GM12878 (cell line): ENCODE results near the gene RAPGEF4. TPM values are rescaled to one million over a fixed set of nuclear protein-coding genes. Genes with fewer than 3 reads are reported as not detected.

Experiments
- ATAC-seq: fragments of 200-7000 bp; cut with Tn5 transposase; 3 replicates; pipeline ENCODE4 v1.9.1; 2020; ENCODE audit warnings: mild to moderate bottlenecking, moderate library complexity
- BruUV-seq: library from RNA; stranded (reverse); fragments of 400-500 nt; replicated peaks from 2 replicates; lab custom pipeline; 2021; lab: Mats Ljungman, UMichigan
- CTCF ChIA-PET: fragments of 300-600 bp; sonication (Branson Sonifier 250); formaldehyde crosslinking; extraction: SDS; loops from one replicate; lab custom pipeline; 2021; ENCODE audit warnings: inconsistent platforms; lab: Yijun Ruan, JAX
- POLR2A ChIA-PET: fragments of 350-600 bp; formaldehyde crosslinking; extraction: SDS; loops from one replicate; lab custom pipeline; 2021; ENCODE audit warnings: inconsistent platforms; lab: Charles Lee
- RAD21 ChIA-PET: fragments of 300-600 bp; sonication (Branson Sonifier 250); formaldehyde crosslinking; loops from one replicate; lab custom pipeline; 2023; ENCODE audit warnings: antibody characterized with exemption; ENCODE audit not compliant: unreplicated experiment; lab: Charles Lee
- SMC1A ChIA-PET: fragments of 300-600 bp; sonication (Branson Sonifier 250); formaldehyde crosslinking; loops from one replicate; lab custom pipeline; 2023; ENCODE audit not compliant: unreplicated experiment, uncharacterized antibody; lab: Charles Lee
- DNase-seq: peaks from one replicate; pipeline ENCODE4 v3.0.0-alpha.2; 2011; ENCODE audit warnings: low read depth, low spot score
- FAIRE-seq: peaks from 3 replicates; lab custom pipeline; 2011; peaks lifted over from hg19 to GRCh38; lab: Jason Lieb, UNC
- H2AFZ ChIP-seq: 2 replicates; pipeline ENCODE4 v1.6.0; 2011; ENCODE audit warnings: low read depth, low read length, control low read depth; ENCODE audit not compliant: control insufficient read depth
- H3K27ac ChIP-seq: 2 replicates; pipeline ENCODE4 v1.5.1; 2011; ENCODE audit warnings: control low read depth; ENCODE audit not compliant: control insufficient read depth, insufficient read depth
- H3K27me3 ChIP-seq, 2 experiments: replicated peaks in 1 of 2; 2 replicates each; pipeline versions ENCODE4 v1.6.0 to v1.6.1; 2011; ENCODE audit warnings: low read length in 1 of 2; ENCODE audit not compliant: control insufficient read depth in 2 of 2, insufficient read depth in 2 of 2
- H3K36me3 ChIP-seq, 2 experiments: 2 replicates each; pipeline ENCODE4 v1.5.1; 2011; ENCODE audit warnings: low read length in 1 of 2; ENCODE audit not compliant: control insufficient read depth in 2 of 2, insufficient read depth in 2 of 2
- H3K4me1 ChIP-seq: 2 replicates; pipeline ENCODE4 v1.6.1; 2011; ENCODE audit warnings: mild to moderate bottlenecking, low read length, moderate library complexity, mixed read lengths; ENCODE audit not compliant: control insufficient read depth, insufficient read depth
- H3K4me2 ChIP-seq: 2 replicates; pipeline ENCODE4 v1.6.0; 2011; ENCODE audit warnings: control low read depth; ENCODE audit not compliant: control insufficient read depth, insufficient read depth
- H3K4me3 ChIP-seq: fragments of 200-600 bp; sonication (generic); 2 replicates; pipeline ENCODE4 v1.5.1; 2016
- H3K79me2 ChIP-seq: 2 replicates; pipeline ENCODE4 v1.6.0; 2011; ENCODE audit warnings: low read length; ENCODE audit not compliant: control insufficient read depth, insufficient read depth
- H3K9ac ChIP-seq: 2 replicates; pipeline ENCODE4 v1.8.0; 2011; ENCODE audit warnings: low read length, control low read depth, mixed read lengths; ENCODE audit not compliant: control insufficient read depth, insufficient read depth
- H3K9me3 ChIP-seq: replicated peaks from 3 replicates; pipeline ENCODE4 v1.5.1; 2011; ENCODE audit warnings: mild to moderate bottlenecking, low read length; ENCODE audit not compliant: control insufficient read depth, insufficient read depth
- H4K20me1 ChIP-seq: 2 replicates; pipeline ENCODE4 v1.6.0; 2011; ENCODE audit not compliant: control insufficient read depth, insufficient read depth
- CBFB ChIP-seq: IDR thresholded peaks from 2 replicates; pipeline ENCODE4 v1.6.1; 2016; ENCODE audit warnings: antibody characterized with exemption, low read depth
- CREB1 ChIP-seq: IDR thresholded peaks from 2 replicates; pipeline ENCODE4 v1.6.1; 2012; ENCODE audit warnings: low read depth, mild to moderate bottlenecking, inconsistent platforms
- GABPA ChIP-seq: IDR thresholded peaks from 2 replicates; pipeline ENCODE4 v1.6.1; 2014; ENCODE audit warnings: antibody characterized with exemption, low read depth, mild to moderate bottlenecking, inconsistent platforms
- GATAD2B ChIP-seq: fragments of 450-650 bp; conservative IDR thresholded peaks from 2 replicates; pipeline ENCODE4 v1.6.1; 2017; ENCODE audit warnings: low read depth, mild to moderate bottlenecking, moderate library complexity
- HDAC2 ChIP-seq: fragments of 200-600 bp; sonication (generic); IDR thresholded peaks from 2 replicates; pipeline ENCODE4 v1.6.1; 2017
- NFYB ChIP-seq: IDR thresholded peaks from 2 replicates; pipeline ENCODE4 v1.6.1; 2011; ENCODE audit warnings: low read depth, mild to moderate bottlenecking, low read length, improper control_type of control experiment, moderate library complexity; ENCODE audit not compliant: insufficient read depth
- NRF1 ChIP-seq: conservative IDR thresholded peaks from 2 replicates; pipeline ENCODE4 v1.6.1; 2011; ENCODE audit warnings: mild to moderate bottlenecking, low read depth, low read length, improper control_type of control experiment
- RFX5 ChIP-seq: IDR thresholded peaks from 2 replicates; pipeline ENCODE4 v1.6.1; 2011; ENCODE audit warnings: low read depth, low read length, improper control_type of control experiment
- STAT1 ChIP-seq: fragments of 450-650 bp; conservative IDR thresholded peaks from 2 replicates; pipeline ENCODE4 v1.6.1; 2014; ENCODE audit warnings: antibody characterized with exemption, mild to moderate bottlenecking
- SUPT20H ChIP-seq: IDR thresholded peaks from 2 replicates; pipeline ENCODE4 v1.6.1; 2011; ENCODE audit warnings: low read depth, mild to moderate bottlenecking, low read length, moderate library complexity, borderline replicate concordance; ENCODE audit not compliant: control insufficient read depth
- TAF1 ChIP-seq: IDR thresholded peaks from 2 replicates; pipeline ENCODE4 v1.6.1; 2011; ENCODE audit warnings: mild to moderate bottlenecking, low read depth, low read length, borderline replicate concordance
- TBL1XR1 ChIP-seq: IDR thresholded peaks from 2 replicates; pipeline ENCODE4 v1.6.1; 2012; ENCODE audit warnings: low read depth, low read length, improper control_type of control experiment
- ZNF217 ChIP-seq: fragments of 450-650 bp; IDR thresholded peaks from 2 replicates; pipeline ENCODE4 v1.6.1; 2017; ENCODE audit warnings: antibody characterized with exemption, mild to moderate bottlenecking
- WGBS: methylation state at CpG from one replicate; pipeline ENCODE4 v1.1.6; 2016; ENCODE audit warnings: low lambda C conversion rate; ENCODE audit not compliant: insufficient replicate concordance, insufficient coverage; ENCODE audit errors: missing lambda C conversion rate; 5-methylcytosine and 5-hydroxymethylcytosine counted together
- in situ Hi-C: fragments of 300-500 bp; cut with MboI; formaldehyde crosslinking; loops from 9 replicates; pipeline ENCODE4 v1.14.3; 2018; ENCODE audit warnings: mixed read lengths
- intact Hi-C: fragments of 100-400 bp; cut with micrococcal nuclease; formaldehyde crosslinking; loops from one replicate; pipeline ENCODE4 v1.14.2; 2022; ENCODE audit not compliant: unreplicated experiment
- polyA plus RNA-seq, 11 experiments: library from polyadenylated mRNA; depleted of rRNA in 4 of 11; unstranded in 6 of 11; stranded (reverse) in 5 of 11; fragments of >200 nt; fragmentation: Nextera tagmentation in 4 of 11; fragmentation: Illumina TruSeq in 1 of 11; extraction: Ambion mirVana in 4 of 11; extraction: Trizol in 1 of 11; gene quantifications; 1 replicate in 1 of 11; 2 replicates in 10 of 11; pipeline versions ENCODE4 v1.2.1 to v1.2.3, GENCODE V29; 2011 to 2016; ENCODE audit warnings: inconsistent platforms in 2 of 11, missing spikeins in 2 of 11, low read depth in 1 of 11
- total RNA-seq, 4 experiments: library from RNA; depleted of rRNA in 3 of 4; stranded (reverse); fragments of >200 nt in 3 of 4; fragmentation: Illumina TruSeq in 1 of 4; extraction: Trizol in 1 of 4; gene quantifications; 2 replicates each; pipeline versions ENCODE4 v1.2.1 to v1.2.3, GENCODE V29; 2013 to 2021
- TF ChIP-seq, protein P1 (sequence below): IDR thresholded peaks from 2 replicates; pipeline ENCODE4 v1.6.1; 2012; ENCODE audit warnings: low read depth, low read length, improper control_type of control experiment
- TF ChIP-seq, protein P2 (sequence below): fragments of 450-650 bp; IDR thresholded peaks from 2 replicates; pipeline ENCODE4 v1.6.1; 2016; ENCODE audit warnings: mild to moderate bottlenecking
- TF ChIP-seq, protein P3 (sequence below): IDR thresholded peaks from 2 replicates; pipeline ENCODE4 v1.6.1; 2011; ENCODE audit warnings: low read depth, mild to moderate bottlenecking, low read length, moderate library complexity, borderline replicate concordance; ENCODE audit errors: extremely low read depth
- TF ChIP-seq, protein P4 (sequence below): IDR thresholded peaks from 2 replicates; pipeline ENCODE4 v1.6.1; 2011; ENCODE audit warnings: low read depth, low read length, improper control_type of control experiment, borderline replicate concordance

The RAPGEF4 gene
- total and polyA plus RNA-seq, 10 of the 15 experiments (the other 5 are each of a cell fraction or from before 2014, with no cell fraction given), result 0.18 TPM; not detected in 8

DNA sequence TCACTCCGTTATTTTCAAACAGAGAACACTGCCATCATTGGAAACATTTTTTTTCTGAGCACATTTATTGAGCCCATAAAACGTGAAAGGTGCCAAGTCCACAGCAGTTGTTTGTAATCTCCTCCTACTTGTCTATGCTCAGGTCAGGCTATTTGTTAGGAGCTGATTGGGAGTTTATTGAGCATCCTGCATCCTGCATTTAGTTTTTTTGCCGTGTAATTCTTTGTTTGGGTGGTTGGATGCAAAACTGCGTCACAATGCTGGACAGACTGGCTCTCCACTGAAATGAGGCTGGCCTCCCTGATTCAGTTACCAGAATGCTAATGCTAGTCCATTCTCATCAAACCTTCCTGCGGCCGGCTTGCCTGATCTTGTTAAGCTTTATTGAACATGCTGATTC, 71.4 kb downstream of the RAPGEF4 start (continued):
- TF ChIP-seq RFX5, result no peak
- TF ChIP-seq, protein P1, sequence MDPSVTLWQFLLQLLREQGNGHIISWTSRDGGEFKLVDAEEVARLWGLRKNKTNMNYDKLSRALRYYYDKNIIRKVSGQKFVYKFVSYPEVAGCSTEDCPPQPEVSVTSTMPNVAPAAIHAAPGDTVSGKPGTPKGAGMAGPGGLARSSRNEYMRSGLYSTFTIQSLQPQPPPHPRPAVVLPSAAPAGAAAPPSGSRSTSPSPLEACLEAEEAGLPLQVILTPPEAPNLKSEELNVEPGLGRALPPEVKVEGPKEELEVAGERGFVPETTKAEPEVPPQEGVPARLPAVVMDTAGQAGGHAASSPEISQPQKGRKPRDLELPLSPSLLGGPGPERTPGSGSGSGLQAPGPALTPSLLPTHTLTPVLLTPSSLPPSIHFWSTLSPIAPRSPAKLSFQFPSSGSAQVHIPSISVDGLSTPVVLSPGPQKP, result no peak
- TF ChIP-seq TBL1XR1, result no peak

DNA sequence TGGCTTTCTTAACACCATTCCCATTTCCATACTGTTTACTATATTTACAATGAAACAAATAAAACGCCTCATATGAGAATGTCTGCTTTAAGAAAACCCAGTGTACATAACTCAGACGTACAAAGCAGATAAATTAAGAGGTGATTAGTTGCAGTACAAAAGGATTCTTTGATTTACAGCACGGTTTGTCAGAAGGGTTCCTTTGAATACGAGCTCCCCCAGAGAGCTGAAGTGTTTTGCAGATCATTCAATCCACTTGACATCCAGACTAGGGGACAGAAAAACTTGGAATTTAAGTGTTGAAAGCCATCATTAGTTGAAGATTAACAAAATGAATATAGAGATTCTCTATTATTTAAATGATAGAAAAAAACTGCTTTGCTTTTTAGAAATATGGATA, 72.5 kb downstream of the RAPGEF4 start:
- ChIA-PET CTCF (interaction anchor here (4.3 kb wide), 1 partner anchor 123 kb away, joined by 59 read pairs; no protein-coding TSS in a partner anchor), SMC1A (interaction anchor here (0.7 to 3.4 kb wide), 3 partner anchors 22 to 123 kb away, joined by 3 to 28 read pairs (median 4); no protein-coding TSS in a partner anchor), POLR2A (no interaction called here), RAD21 (interaction anchor here (2.3 kb wide), 1 partner anchor 123 kb away, joined by 7 read pairs; no protein-coding TSS in a partner anchor)
- Histone ChIP-seq H4K20me1 (no peaks in the 10 kb centered on the region), H3K27ac (no peak overlapping the region), H3K4me3 (no peak overlapping the region), H3K36me3 (no peaks in the 10 kb centered on the region), H3K9me3 (no peaks in the 10 kb centered on the region; the same call in 2 of the 3 replicates), H3K4me1 (no peaks in the 10 kb centered on the region), H2AFZ (no peak overlapping the region), H3K27me3 (no peaks in the 10 kb centered on the region; a peak in 1 of 4 replicates), H3K79me2 (no peaks in the 10 kb centered on the region), H3K4me2 (no peak overlapping the region), H3K9ac (no peak overlapping the region)
- ATAC-seq (no peak), FAIRE-seq (no peak), DNase-seq (no peak)
- WGBS, result 0% methylated on average over 4 of the region's 4 CpGs
- TF ChIP-seq GATAD2B, result no peak
- no peak for TF ChIP-seq TAF1
- no peak for TF ChIP-seq GABPA
- TF ChIP-seq CBFB, result no peak
- no peak for TF ChIP-seq CREB1
- TF ChIP-seq, protein P2, sequence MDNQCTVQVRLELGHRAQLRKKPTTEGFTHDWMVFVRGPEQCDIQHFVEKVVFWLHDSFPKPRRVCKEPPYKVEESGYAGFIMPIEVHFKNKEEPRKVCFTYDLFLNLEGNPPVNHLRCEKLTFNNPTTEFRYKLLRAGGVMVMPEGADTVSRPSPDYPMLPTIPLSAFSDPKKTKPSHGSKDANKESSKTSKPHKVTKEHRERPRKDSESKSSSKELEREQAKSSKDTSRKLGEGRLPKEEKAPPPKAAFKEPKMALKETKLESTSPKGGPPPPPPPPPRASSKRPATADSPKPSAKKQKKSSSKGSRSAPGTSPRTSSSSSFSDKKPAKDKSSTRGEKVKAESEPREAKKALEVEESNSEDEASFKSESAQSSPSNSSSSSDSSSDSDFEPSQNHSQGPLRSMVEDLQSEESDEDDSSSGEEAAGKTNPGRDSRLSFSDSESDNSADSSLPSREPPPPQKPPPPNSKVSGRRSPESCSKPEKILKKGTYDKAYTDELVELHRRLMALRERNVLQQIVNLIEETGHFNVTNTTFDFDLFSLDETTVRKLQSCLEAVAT, result no peak
- TF ChIP-seq SUPT20H, result no peak
- TF ChIP-seq NFYB, result no peak
- no peak for TF ChIP-seq NRF1
- no peak for TF ChIP-seq STAT1
- TF ChIP-seq, protein P3, sequence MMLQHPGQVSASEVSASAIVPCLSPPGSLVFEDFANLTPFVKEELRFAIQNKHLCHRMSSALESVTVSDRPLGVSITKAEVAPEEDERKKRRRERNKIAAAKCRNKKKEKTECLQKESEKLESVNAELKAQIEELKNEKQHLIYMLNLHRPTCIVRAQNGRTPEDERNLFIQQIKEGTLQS, result no peak
- TF ChIP-seq, protein P4, sequence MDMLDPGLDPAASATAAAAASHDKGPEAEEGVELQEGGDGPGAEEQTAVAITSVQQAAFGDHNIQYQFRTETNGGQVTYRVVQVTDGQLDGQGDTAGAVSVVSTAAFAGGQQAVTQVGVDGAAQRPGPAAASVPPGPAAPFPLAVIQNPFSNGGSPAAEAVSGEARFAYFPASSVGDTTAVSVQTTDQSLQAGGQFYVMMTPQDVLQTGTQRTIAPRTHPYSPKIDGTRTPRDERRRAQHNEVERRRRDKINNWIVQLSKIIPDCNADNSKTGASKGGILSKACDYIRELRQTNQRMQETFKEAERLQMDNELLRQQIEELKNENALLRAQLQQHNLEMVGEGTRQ, result no peak
- TF ChIP-seq ZNF217, result no peak
- no peak for TF ChIP-seq HDAC2
- intact Hi-C loops (no loop called here), in situ Hi-C loops (loop anchor here (25.0 kb wide), 1 partner anchor 129 kb away; no protein-coding TSS in a partner anchor)
- BruUV-seq, result no TSS peak
